Amygdala (tissue), 56 donors: ENCODE measurements around the gene SH3TC2.

Experiments
- DNase-seq, 56 donors: peaks; one replicate each; lab custom pipeline; 2025; lab: John Stamatoyannopoulos, UW

SH3TC2 gene

GRCh38 chr5:149030838-149031397 lies 31.9 kb downstream of the SH3TC2 start:
- DNase-seq: no peak

DNA sequence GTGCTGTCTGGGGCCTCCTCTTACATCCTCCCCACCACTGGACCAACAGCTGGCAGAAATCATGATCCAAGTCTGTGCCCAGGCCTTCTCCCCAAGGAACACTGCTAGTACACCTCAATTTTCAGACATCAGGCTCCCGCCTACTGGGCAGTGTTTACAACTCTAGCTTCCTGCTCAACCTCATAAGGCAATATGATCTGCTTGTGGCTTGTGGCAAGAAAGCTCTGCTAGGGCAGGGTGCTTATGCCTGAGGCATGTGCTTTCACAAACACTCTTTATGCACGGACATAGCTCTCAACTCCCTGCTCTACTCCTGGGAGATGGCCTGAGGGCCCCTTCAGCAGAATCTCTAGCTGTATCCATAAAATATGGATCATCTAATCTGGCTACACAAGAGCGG lies 32.5 kb downstream of the SH3TC2 start:
- DNase-seq: no peak

DNA sequence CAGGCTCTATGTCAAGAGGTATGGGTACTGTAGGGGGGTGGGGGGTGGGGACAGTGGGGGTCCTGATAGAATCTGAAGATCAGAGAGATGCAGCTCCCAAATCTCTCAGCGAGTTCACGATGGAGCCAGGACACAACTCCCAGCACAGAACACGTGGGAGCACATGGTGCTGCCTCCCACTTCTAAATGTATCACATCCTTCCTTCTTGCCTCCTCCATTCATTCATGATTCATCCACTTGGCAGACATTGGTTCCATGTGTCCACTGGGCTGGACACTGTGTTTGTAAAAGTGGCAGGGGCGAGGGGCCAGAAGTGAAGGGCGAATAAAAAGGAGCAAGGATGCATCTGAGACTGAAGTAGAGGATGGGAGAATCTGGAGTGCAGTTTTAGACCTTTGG lies 33.9 kb downstream of the SH3TC2 start:
- no peak for DNase-seq

DNA sequence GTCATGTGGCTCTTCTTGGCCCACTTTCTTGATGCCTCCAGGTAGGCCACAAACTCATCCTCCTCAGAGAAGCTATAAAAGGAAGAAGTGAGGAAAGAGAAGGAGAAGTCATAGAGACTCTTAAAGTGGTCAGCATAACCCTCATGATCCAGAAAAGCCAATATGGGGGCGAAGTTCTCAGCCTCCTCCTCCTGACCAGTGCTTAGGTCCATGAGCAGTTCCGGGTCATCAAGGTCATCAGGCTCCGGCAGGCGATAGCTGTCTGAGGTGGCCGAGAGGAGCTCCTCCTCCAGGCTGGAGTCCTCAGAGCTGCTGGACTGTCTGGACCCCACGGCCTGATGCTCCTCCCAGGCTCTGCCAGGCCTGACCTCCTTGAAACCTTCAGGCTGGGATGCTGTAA lies 34.7 kb downstream of the SH3TC2 start:
- no peak for DNase-seq

DNA sequence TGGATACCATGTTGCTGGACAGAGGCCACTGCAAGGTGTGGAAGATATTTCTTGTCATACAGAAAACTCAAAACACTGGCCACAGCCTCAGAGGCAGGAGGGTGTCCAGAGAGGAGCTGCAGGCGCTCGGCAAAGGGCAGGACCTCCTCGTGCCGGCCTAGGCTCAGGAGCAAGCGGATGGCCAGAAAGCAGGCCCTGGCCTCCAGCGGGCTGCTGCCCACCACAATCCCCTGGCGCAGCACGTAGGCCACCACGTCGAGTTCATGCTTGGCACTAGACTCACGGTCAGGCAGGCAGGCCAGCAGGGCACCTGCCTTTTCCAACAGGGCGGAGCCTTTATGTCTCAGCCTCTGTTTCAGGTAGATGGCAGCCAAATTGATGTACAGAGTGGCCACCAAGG lies 35.2 kb downstream of the SH3TC2 start:
- no peak for DNase-seq

GRCh38 chr5:149024943-149025342 lies 37.9 kb downstream of the SH3TC2 start:
- no peak for DNase-seq

DNA sequence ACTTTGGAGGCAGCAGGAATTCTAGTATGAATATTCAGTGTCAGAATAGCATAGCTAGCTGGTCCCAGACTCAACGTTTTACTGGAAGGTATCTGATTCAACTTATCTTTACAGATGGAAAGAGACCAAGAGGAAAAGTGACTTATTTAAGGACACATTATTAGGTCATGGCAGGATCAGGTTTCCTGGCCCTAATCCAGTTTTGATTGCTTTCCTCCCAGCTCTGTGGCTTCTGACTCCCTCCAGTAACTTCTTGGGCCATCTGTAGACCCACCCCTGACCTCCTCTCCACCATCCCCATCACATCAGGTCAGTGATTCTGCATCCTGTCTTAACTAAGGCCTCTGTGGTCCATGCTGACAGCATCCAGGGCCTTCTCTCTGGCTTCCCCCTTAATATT lies 38.4 kb downstream of the SH3TC2 start:
- no peak for DNase-seq

DNA sequence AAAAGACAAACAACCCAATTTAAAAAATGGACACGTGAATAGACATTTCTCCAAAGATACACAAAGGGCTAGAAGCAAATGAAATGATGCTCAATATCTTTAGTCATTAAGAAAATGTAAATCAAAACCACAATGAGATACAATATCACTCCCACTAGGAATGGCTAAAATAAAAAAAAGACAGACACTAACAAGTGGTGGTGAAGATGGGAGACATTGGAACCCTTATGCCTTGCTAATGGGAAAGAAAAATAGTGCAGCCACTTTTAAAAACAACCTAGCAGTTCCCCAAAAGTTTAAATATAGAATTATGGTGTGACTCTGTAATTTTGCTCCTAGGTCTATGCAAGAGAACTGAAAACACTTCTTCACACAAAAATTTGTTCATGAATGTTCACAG lies 40.7 kb downstream of the SH3TC2 start:
- no peak for DNase-seq

- no peak for DNase-seq
These were observed 43.2 kb downstream of the SH3TC2 start for GRCh38 chr5:149019679-149020078.

GRCh38 chr5:149018909-149019443 lies 43.9 kb downstream of the SH3TC2 start:
- no peak for DNase-seq

DNA sequence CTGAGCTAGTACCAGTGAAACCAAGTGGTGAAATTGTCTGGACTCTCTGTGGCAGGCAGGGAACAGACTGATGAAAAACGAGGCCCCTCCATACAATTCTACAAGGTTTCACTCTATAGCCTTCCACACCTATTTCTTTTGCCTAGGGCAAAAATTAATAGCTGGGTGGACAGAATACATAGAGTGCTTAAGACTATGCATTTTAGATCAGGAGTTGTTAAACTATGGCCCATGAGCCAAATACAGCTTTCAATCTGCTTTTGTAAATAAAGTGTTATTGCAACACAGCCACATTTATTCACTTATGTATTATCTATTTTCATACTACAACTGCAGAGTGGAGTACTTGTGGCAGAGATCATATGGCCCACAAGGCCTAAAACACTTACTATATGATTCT lies 45.2 kb downstream of the SH3TC2 start:
- DNase-seq: no peak

DNA sequence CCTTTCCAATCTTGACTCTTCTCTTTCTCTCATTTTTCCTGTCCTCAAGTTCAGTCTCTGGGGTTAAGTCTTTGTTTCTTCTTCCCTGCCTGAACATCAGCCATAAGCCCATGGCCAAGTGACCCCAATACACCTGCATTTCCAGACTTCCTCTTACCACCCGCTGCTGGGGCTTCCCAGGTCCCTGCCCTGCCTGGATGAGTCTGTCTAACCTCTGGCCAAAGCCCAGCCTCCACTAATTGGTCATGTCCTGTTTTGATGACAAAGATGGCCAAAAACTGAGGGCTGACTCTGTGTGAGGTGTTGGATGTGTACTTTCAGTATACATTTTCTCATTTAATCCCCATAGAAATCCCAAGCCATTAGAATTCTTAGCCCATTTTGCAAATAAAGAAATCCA lies 47.3 kb downstream of the SH3TC2 start:
- no peak for DNase-seq

DNA sequence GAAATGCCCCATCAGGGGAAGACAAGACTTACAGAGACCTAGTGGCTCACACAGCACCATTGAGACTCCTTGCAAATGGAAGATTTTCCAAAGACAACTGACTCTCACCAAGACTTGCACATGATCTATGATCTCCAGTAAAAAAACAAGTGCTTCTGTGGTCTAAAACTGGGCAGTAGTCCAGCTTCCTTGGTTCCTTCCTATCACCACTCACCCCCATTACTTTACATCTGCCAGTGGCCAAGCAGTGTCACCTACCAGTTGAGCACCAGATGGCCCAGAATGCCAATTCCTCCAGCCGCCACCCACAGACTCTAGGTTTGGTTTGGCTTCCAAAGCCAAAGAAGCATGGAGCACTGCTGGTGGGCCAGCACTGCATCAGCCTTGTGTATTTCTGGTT lies 47.7 kb downstream of the SH3TC2 start:
- DNase-seq: no peak

DNA sequence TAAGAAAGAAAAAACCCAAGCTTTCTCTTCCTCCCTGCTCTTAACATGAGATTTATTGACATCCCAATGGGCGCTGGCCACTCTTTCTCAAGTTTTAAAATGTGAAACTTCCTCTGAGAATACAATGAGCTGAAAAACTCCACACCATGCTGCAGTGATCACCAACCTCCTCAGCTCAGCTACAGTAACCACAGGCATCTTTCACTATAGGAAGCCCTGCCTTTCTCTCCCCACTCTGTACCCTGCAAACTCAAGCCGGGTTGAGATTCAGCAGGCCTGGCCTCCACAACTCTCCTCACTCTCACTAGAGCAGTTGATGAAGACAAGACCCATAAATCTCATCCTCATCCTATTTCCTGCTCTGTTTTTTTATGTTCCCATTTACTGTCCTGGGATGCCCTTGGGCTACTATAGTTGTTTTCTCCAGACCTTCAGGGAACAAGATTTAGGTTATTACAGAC lies 48.3 kb downstream of the SH3TC2 start:
- no peak for DNase-seq

DNA sequence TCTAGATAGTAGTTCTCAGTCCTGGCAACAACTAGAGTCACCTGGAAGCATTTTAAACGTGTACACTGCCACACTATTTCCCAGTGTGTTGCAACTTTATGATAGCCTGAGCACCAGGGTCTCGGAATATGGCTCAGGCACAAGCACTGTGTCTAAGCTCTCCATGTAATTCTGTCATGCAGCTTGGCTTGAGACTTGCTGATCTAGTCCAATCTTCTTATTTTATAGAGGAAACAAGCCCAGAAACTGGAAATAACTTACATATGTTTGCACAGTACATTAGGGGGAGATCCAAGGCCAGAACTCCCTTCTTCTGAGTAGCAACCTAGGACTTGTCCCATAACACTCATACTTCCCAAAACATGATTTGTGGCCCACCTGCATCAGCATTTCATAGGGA lies 49.1 kb downstream of the SH3TC2 start:
- no peak for DNase-seq

GRCh38 chr5:149012350-149012749 lies 50.5 kb downstream of the SH3TC2 start:
- DNase-seq: no peak

DNA sequence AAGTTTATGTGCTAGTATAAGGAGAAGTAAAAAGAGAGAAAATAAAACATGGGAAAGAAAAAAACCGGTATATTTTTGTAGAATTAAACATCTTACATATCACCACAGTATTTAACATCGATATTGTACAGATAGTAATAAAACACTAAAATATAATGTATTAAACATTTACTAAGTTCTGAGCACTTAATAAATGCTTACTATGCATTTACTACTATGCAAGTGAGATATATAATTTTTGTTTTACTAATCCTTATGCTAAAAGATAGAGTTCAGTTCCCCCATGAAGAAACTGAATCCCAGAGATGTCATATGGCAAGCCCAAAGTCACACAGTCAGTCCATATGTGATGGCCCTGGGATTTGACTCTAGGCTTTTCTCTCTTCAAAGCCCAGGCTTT lies 51.1 kb downstream of the SH3TC2 start:
- DNase-seq: no peak

- DNase-seq: peak in 19 of 56 donors; percentile 3 to 61 (median 15)
These were observed 51.8 kb downstream of the SH3TC2 start for GRCh38 chr5:149011084-149011483.

- DNase-seq: no peak
These were observed 55.7 kb downstream of the SH3TC2 start for GRCh38 chr5:149007174-149007573.

DNA sequence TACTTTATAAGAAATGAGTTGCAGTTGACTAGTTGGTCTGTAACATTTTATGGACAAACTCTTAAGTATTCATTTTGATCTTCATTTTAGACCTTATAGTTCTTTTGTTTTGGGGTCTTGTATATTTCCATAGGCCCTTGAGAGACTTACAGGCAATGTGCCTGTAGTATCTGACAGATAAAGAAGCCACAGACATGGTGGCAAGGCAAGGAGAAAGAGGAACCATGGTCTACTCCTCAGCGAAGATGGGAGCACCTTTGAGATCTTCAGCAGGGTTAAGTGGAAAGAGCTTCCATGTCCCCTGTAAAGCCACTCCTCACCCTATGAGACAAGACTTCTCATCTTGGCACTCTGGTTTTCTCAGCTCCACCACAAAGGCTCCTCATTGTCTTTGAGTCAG lies 56.4 kb downstream of the SH3TC2 start:
- DNase-seq: no peak

DNA sequence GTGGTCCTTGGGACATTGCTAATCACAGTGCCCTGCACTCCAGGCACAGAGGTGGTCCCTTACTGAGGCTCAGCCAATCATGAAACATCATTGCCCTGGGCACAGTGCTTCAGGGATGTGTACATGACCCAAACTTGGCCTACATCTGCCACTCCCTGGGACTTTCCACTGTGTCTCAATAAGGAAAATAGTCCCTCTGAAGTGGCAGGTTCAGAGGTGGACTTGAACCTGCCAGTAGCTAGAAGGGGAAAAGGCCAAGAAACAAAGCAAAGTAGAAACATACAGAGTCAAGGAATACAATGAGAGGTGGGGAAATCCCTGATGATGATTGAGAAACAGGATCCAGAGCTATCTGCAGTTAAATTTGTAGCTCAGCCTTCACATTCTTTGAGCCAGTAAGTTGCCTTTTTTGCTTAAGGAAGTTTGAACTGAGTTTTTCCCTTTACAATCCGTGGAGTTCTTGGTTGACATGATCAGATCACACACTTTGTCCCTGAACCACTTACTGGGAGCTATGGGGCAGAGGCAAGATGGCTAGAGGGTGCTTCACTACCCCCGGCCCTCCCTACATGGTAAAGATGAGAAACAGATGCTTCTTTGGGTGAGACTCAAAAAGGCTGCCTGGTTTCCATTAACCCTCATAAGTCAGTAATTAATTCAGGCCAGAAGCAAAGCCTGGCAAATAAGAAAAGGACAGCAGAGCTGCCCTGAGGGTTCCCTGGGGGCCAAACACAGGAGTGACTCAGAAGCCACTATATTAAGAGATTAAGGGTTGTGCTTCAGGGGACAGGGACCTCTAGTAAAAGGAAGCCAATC lies 57.6 kb downstream of the SH3TC2 start:
- no peak for DNase-seq

DNA sequence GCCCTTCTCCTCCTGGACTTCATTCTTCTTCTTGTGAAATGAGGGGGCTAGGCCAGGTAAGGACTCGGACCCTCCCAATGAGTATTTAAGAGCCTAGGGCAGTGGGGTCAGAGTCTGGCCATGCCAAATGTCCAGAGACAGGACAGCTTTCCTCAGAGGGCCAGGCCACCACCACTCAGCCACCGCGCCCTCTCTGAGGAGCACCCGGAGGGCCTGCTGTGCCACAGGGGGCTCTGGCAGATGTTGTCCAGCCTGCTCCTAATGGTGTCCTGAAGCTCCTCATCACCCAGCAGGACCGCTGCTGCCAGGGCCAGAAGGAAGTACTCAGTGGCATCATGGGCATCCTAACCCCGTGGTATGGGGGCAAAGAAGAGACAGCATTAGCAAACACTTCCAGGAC lies 58.3 kb downstream of the SH3TC2 start:
- no peak for DNase-seq
